ENCODE data around the gene ARMC6. TPM values are rescaled to one million over a fixed set of nuclear protein-coding genes. Genes with fewer than 3 reads are reported as not detected.
A peak's percentile ranks its signal among the peaks of the same experiment; 100 is the strongest.

Gene ARMC6
- total and polyA plus RNA-seq, 12 donors: 13.4 to 27.9 (median 16.0) TPM

- intact Hi-C loops (cut with DNase I): no loop called here
- Histone ChIP-seq H3K4me3 (no peak overlapping the region), H3K27ac (no peak overlapping the region), H3K4me1 (peaks cover 0 to 14% (median 5%) of the 10 kb centered on the region in 9 donors), H3K27me3 (no peaks in the 10 kb centered on the region), H3K9me3 (no peaks in the 10 kb centered on the region), H3K36me3 (peaks cover 0 to 97% (median 29%) of the 10 kb centered on the region in 9 donors)
- peak in 1 of 9 donors; percentile 7 for TF ChIP-seq CTCF (IDR thresholded peaks at IDR 0.05)
- ATAC-seq: no peak
- DNase-seq: no peak
- 84 to 87% methylated on average over 11 of the region's 11 CpGs for WGBS, 2 donors
Measured at GRCh38 chr19:18999896-19000620, 33.3 kb upstream of the ARMC6 start.

- no peak overlapping the region for H3K27ac ChIP-seq
- TF ChIP-seq CTCF (IDR thresholded peaks at IDR 0.05): no peak
- ATAC-seq: peak in 1 of 8 donors; percentile 31
- H3K36me3 ChIP-seq: peaks cover 0 to 96% (median 56%) of the 10 kb centered on the region in 9 donors
- no peak for DNase-seq
- no peaks in the 10 kb centered on the region for H3K27me3 ChIP-seq
- H3K9me3 ChIP-seq: no peaks in the 10 kb centered on the region
- no peak overlapping the region for H3K4me3 ChIP-seq
- intact Hi-C loops (cut with DNase I): no loop called here
- WGBS, 2 donors: 87 to 90% methylated on average over 18 of the region's 18 CpGs
- H3K4me1 ChIP-seq: peaks cover 0 to 11% (median 4%) of the 10 kb centered on the region in 9 donors
Measured at GRCh38 chr19:19004144-19004543, 29.3 kb upstream of the ARMC6 start.

GRCh38 chr19:19006213-19006612, 27.2 kb upstream of the ARMC6 start:
- Histone ChIP-seq H3K27ac (no peak overlapping the region), H3K4me1 (peaks cover 0 to 7% (median 0%) of the 10 kb centered on the region in 9 donors), H3K9me3 (no peaks in the 10 kb centered on the region), H3K27me3 (no peaks in the 10 kb centered on the region), H3K36me3 (peaks cover 0 to 98% (median 70%) of the 10 kb centered on the region in 9 donors), H3K4me3 (no peak overlapping the region)
- 64 to 66% methylated on average over 3 of the region's 3 CpGs for WGBS, 2 donors
- intact Hi-C loops (cut with DNase I): no loop called here
- TF ChIP-seq CTCF (IDR thresholded peaks at IDR 0.05): no peak
- DNase-seq: no peak
- ATAC-seq: peak in 2 of 8 donors; percentile 37 to 46

- no peak overlapping the region for H3K27ac ChIP-seq
- intact Hi-C loops (cut with DNase I): no loop called here
- ATAC-seq: no peak
- peaks cover 0 to 98% (median 56%) of the 10 kb centered on the region in 9 donors for H3K36me3 ChIP-seq
- no peaks in the 10 kb centered on the region for H3K9me3 ChIP-seq
- DNase-seq: no peak
- no peak overlapping the region for H3K4me3 ChIP-seq
- H3K27me3 ChIP-seq: no peaks in the 10 kb centered on the region
- 94 to 96% methylated on average over 18 of the region's 18 CpGs for WGBS, 2 donors
- H3K4me1 ChIP-seq: peaks cover 0 to 7% (median 0%) of the 10 kb centered on the region in 9 donors
- no peak for TF ChIP-seq CTCF (IDR thresholded peaks at IDR 0.05)
Measured at GRCh38 chr19:19009951-19010350, 23.5 kb upstream of the ARMC6 start.
